NB4 (cell line): ENCODE measurements around the gene AGXT.

Source experiments
- CTCF ChIP-seq: IDR thresholded peaks from one replicate; pipeline ENCODE4 v1.5.1; 2012; ENCODE audit warnings: low read depth, low read length
- MAX ChIP-seq: IDR thresholded peaks from 2 replicates; pipeline ENCODE4 v1.6.1; 2011; ENCODE audit warnings: low read depth, low read length
- MYC ChIP-seq: IDR thresholded peaks from 2 replicates; pipeline ENCODE4 v1.6.1; 2011; ENCODE audit warnings: low read depth, low read length
- POLR2A ChIP-seq: IDR thresholded peaks from 2 replicates; pipeline ENCODE4 v1.6.1; 2011; ENCODE audit warnings: mild to moderate bottlenecking; ENCODE audit not compliant: insufficient read length; ENCODE audit errors: extremely low read depth

- no peak for TF ChIP-seq CTCF
- no peak for TF ChIP-seq POLR2A
- no peak for TF ChIP-seq MAX
- TF ChIP-seq MYC, result no peak
Observed at GRCh38 chr2:240917009-240917683, 48.5 kb downstream of the AGXT start.
